ENCODE measurements around the gene GIT2.
"Not testable (repeated sequence)": the region's sequence is repeated elsewhere in the genome, so short reads cannot be mapped to it uniquely, and the experiment has no call there.

GIT2 gene

DNA sequence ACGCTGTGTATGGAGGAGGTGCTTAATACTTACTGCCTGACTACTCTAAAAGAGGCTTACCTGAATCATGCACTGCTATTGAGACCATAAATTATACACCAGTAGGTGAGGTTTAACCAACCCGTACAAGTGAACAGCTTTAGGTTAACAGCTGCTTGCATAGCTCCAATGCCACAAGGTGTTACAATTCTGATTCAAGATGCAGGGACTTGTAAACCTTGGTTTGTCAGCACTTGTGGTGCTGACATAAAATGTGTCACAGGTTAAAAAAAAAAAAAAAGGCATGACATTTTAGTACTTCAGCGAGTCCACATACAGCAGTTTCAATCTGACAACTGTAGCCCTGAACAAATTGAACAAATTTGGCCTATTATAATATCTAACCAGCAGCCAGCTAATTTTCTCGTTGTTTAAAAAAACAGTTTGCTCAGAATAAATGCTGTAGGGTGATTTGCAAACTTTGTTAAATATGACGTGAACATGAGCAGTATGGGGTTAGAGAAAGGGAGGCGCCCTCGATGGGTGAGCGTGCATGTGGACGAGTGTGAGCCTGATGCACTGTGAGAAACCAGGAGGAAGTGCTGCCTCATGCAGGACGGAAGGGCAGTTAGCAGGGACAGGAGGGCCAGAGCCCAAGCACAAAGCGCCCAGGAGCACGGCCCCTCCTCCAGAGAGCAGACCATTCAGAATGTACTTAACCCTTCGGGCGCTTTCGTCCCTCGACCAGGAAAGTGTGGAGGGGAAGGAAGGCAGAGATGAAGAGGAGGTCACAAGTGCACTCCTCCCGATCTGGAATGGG lies 51.4 kb downstream of the GIT2 start:
- no peak for DNase-seq

DNA sequence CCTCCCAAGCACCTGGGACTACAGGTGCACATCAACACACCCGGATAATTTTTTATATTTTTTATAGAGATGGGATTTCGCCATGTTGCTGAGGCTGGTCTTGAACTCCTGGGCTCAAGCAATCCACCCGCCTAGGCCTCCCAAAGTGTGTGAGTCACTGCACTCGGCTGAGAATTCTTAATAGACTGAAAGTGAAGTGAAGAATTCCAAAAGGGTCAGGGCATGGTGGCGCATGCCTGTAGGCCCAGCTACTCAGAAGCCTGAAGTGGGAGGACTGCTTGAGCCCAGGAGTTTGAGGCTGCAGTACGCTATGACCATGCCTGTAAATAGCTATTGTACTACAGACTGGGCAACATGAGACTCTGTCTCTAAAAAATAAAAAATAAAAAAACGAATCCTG lies 52.4 kb downstream of the GIT2 start:
- no peak for DNase-seq

DNA sequence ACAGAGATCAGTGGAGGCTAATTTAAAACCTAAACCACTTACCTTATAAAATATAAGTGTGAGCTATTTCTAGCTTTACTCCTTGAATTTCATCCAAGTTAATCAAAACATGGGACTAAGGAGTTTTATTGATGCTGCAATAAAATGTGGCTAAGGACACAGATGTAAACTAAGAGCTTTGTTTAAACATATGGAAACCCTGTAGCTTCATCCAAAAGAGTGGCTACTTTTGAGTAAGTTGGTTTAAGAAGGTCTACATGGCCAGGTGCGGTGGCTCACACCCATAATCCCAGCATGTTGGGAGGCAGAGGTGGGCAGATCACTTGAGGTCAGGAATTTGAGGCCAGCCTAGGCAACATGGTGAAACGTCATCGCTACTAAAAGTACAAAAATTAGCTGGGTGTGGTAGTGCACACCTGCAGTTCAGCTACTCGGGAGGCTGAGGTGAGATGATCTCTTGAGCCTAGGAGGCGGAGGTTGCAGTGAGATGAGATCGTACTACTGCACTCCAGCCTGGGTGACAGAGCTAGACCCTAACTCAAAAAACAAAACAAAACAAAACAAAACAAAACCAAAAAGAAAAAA lies 55.7 kb downstream of the GIT2 start:
- no peak for DNase-seq

DNA sequence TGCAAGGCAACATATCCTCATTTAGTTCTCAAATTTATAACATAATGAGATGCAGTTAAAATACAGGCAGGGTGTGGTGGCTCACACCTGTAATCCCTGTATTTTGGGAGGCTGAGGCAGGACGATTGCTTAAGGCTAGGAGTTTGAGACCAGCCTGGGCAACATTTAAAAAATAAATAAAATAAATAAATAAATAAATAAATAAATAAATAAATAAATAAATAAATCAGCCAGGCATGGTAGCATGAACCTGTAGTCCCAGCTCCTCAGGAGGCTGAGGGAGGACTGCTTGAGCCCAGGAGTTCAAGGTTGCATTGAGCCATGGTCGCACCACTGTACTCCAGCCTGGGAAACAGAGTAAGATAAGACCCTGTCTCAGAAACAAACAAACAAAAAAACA lies 56.7 kb downstream of the GIT2 start:
- DNase-seq, result no peak

DNA sequence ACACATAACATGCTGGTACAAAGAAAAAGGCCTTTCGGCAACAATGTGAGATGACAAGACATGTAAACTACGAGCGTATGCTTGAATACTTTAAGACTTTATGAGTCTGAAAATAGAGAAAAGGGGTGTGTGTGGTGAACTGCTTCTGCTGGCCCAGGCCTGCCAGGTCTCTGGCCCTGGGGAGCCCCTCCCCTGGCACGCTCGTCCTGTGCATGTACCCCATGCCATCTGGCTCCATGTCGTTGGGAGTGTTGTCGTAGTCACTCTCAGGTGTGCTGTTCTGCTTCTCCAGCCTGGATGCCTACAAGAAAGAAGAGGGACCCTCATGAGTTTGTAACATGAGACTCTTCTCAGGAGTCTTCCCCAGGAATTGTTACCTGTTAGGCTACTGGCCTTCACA lies 57.2 kb downstream of the GIT2 start:
- no peak for DNase-seq

DNA sequence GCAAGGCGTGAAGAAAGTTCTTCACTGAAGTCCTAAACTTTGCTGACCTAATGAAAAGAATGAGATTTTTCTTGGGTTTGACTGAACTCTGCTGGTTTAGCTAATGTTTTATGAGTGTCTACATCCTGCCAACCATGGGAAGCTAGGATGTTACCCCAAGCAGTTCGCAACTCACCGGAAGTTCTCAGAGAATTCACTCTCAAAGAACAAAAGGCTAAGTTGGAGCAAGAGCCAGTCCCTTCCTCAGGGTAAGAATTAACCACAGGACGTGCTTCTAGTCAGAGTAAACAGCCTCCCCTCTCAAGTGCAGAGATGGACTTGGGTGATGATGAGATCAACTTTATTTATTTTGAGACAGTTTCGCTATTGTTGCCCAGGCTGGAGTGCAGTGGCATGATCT lies 58.8 kb downstream of the GIT2 start:
- DNase-seq, result no peak

DNA sequence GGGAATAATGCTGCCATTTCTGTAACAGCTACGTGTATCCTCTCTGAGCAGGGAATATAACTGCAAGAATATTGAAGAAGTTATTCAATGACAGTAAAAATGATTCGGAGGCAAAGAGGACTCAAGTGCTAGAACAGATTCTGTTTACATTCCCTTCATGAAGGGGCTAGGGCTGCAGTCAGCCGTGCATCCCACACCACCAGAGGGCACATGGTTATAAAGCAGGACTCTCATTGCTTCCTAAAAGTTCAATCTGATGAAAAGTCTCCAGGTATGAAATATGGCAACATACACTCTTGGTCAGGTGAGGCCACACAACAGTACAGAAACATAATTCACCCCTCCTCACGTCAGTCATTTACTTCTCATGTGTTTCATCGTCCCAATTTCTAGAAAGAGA lies 62.1 kb downstream of the GIT2 start:
- no peak for DNase-seq

DNA sequence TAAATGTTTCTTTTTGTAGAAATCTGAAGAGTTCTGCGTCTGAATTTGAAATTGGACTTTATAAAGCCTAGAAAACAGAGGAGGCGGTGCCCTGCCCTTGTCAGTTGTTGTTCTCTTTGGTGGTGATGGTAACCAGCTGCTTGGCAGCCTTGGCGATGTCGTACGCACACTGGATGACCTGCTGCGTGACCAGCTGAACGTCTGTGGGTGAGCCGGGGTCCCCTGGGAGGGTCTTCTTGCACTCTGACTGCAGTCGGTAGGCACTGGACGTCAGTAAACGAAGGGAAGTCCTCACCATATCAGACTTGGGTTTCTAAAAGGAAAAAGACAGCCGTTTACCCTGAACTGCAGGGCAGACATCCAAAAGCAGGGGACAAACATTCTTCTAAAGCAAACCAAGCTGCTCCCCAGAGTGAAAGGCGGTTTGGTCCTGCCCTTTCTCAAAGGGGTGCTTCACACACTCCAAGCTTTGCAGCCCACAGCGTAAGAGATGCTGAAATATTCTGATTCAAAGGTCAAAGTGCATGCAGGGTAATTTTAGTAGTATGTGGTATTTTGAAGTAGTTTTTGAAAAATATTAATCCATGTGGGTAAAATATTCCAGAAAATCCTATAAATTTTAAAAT lies 63.2 kb downstream of the GIT2 start:
- no peak for DNase-seq

DNA sequence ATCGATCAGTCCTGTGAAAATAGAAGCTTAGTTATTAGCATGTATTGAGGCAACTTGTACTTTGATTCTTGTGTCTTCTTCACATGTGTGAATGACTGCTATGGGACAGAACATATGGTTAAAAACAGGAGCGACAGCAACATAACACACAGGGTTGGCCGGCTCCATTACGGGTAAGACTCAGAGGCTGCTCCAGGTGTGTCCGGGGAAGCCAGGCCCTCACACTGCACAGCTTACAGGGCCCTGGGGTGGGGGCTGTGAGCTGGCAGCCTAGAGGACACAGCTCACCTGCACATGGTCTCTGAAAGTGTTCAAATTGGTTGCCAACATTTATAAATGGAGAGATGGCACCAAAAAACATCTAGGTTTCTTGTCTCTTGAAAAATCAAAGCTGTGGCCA lies 65.0 kb downstream of the GIT2 start:
- no peak for DNase-seq

DNA sequence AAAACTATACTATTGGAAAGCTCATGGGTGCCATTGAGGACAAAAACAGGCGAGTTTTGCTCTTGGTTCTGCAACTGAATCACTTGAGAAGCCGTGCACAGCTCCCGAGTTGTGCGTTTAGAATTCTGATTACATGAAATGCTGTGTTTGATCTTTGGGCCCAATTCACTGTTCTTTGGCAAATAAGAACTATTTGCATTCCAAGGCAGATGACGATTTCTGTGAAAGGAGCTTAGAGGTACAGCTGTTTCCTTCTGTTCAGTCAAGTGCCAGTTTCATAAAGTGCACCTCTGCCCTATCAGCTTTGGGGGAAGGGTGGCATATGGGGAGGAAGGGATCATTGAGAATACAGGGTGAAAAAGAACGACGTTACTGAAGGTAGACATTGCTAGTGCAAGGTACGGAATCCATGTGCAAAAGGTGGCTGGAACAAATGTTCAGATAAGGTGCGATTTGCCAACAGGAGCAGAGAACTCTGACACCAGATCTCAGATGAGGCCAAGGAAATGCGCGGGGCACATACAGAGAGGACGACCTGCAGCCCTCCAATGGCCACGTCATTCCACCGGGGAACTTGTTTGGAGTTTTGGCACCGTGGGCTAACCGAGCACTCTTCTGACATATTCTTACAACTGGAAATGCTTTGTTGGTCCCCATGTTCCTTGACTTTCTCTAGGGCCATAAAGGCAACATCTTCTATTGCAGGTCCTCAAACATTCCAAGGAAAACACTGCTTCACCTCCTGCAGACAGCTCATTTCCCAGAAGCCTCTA lies 66.0 kb downstream of the GIT2 start:
- no peak for DNase-seq

DNA sequence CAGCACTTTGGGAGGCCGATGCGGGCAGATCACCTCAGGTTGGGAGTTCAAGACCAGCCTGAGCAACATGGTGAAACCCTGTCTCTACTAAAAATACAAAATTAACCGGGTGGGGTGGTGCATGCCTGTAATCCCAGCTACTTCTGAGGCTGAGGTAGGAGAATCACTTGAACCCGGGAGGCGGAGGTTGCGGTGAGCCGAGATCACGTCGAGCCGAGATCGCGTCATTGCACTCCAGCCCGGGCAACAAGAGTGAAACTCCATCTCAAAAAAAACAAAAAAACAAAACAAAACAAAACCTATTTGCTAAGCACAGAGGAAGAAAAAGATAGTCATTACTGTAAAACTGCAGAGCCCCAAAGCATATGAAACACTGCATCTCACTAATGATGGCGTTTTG lies 66.8 kb downstream of the GIT2 start:
- DNase-seq, result not testable (repeated sequence)

DNA sequence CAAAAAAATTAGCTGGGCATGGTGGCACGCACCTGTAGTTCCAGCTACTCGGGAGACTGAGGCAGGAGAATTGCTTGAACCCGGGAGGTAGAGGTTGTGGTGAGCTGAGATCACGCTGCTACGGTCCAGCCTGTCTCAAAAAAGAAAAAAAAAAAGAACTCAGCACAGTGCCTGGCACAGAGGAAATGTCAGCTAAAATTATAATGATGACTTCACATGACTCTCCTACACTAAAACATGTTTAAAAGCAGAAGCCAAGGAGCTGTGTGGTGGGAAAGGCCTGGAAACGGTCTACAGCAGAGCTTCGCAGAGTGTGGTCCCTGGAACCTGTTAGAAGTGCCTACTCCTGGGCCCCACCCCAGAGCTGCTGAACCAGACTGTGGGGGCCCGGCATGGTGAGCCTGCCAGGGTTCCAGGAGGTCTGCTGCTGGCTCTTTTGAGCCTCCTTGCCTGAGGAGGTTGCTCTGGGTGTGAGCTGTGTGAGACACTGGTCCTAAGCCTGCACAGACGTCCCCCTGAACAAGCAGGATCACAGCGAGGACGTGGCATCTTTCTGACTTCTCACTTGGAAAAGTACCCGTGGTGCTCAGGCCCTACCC lies 68.0 kb downstream of the GIT2 start:
- no peak for DNase-seq

DNA sequence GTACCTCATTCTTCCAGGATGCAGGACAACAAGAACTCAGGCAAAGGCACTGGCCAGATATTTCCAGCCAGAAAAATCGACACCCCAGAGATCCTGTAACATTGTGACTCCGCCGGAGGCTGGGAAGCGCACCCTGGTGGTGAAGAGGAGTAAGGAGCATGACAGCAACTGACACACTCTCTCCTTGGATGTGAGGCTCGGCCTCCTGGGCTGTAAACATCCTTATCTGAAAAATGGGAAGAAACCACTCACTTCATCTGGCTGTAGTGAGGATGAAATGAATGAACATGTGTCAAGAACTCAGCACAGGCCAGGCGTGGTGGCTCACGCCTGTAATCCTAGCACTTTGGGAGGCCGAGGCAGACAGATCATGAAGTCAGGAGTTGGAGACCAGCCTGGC lies 68.5 kb downstream of the GIT2 start:
- no peak for DNase-seq

DNA sequence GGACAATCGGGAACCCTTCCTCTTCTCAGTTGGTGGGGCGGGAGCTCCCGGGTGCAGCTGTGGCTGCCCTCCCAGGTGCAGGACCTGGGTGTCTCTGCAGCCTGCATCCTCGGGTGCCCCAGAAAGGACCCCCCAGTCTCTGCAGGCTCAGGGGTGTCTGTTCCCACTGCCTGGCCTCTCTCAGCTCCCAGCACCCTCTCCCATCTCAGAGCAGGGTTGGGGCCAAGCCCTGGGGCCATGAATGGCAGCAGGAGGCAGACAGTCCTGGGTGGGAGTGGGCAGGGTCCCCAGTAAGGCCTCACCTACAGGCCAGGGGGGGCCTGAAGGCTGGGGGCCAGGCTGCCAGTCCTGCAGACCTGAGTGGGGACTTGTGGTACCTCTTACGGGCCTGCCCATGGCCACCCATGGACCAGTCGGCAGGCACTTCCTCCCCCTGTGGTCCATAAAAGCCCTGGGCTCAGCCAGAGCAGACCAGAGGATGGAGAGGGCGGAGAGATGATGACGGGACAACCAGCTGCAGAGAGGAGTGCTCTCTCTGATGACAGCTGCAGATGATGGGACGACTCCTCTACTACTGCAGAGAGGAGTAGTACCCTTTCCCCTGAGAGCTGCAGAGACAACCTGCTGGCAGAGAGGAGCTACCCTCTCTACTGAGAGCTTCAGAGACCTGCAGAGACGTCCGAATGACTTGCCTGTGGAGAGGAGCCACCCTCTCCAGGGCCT lies 69.5 kb downstream of the GIT2 start:
- no peak for DNase-seq

DNA sequence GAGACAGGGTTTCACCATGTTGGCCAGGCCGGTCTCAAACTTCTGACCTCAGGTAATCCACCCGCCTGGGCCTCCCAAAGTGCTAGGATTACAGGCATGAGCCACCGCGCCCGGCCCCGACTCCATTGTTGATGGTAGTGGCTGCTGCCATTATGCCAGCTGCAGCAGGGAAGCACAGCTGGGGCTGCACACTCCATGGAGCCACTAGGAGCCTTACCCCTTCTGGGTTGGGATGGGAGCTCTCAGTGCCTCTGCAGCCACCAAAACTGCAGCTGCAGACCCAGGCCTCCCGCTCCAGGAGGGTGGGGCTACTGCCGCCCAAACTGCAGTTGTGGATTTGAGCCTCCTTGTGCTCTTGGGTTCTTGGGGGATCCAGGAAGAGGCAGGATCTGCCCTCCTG lies 70.2 kb downstream of the GIT2 start:
- no peak for DNase-seq

DNA sequence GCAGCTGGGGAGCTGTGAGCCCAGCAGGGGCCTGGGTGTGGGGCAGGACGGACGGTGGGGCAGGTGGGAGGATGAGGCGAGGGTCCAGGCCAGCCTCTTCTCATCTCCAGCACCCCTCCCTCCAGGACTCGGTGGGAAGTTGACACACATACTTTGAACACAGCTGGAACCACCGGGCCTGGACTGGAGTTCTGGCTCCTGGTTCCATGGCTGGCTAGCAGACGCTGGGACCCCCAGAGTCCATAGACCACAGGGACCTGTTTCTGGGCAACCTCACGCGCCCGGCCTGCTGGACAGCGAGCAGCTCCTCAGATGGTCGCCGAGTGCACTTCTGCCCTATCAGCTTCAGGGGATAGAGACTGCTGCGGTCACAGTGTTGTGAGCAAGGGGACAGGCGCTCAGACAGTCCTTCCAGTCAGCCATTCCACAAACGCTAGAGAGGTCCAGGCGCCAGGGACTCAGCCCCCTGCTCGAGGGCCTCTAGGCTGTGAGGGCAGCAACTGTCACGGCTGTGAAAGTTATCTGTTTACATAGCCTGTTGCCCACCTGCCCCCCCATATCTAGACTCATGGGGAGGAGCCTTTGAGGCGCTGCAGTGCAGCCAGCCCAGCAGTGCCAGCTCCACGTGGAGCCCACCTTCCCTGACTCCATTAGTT lies 70.9 kb downstream of the GIT2 start:
- no peak for DNase-seq

DNA sequence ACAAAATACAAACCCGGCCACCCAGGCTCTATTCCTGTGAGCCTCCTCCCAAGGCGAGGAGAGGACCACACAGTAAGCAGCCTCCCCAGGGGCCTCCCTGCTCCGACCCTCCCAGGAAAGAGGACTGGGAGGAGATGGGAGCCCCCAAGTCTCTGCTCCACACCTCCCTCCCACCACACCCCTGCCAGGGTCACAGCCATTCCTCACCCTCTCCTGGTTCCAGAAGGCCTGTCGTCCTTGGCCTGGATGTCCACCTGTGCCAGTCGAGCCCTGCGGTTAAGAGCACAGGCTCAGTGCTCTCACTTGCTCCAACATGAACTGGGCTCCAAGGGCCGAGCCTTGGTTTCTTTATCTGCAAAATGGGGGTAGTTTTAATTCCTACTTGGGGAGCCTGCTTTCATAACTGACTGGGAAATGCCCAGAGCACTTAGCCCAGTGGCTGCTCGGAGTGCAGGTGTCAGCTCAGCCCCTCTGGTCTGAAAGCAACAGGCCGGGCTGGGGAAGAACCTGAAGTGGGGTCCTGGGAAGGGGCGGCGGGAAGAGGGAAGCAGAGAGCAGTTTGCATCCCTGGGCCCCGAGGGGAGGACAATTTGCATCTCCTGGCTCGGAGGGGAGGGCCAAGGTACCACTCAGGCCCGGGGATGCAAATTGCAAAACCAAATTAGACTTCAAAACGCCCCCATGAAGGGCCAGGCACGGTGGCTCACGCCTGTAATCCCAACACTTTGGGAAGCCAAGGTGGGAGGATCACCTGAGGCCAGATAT lies 72.5 kb downstream of the GIT2 start:
- DNase-seq, result no peak

DNA sequence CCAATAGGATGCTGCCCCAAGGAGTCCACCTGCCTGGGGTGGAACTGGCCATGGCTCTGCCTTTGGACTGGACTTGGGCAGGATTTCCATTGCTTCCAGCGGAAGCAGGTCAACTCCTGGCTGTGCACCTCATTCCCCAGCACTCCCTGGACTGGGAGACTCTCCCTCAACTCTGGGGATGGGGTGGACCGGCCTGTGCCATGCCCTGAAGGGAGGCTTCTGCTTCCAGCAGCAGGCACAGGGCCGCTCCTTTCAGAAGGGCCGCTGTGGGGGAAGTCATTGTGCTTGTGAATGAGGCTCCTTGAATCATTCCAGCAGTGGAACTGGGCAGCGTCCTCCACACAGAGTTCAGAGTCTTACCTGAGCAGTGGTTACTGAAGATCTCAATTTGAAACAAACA lies 73.1 kb downstream of the GIT2 start:
- no peak for DNase-seq

DNA sequence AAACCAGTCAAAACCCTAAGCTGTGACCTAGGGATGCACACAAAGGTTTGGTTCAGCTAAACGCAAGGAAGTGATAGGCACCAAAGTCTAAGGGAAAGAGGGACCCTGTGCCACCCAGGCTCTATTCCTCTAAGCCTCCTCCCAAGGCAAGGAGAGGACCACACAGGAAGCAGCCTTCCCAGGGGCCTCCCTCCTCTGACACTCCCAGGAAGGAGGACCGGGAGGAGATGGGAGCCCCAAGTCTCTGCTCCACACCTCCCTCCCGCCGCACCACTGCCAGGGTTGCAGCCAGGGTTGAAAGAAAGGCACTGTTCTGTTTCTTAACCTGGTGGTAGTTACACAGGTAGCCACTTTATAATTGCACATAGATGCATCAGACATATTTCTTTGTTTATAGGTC lies 74.2 kb downstream of the GIT2 start:
- no peak for DNase-seq

DNA sequence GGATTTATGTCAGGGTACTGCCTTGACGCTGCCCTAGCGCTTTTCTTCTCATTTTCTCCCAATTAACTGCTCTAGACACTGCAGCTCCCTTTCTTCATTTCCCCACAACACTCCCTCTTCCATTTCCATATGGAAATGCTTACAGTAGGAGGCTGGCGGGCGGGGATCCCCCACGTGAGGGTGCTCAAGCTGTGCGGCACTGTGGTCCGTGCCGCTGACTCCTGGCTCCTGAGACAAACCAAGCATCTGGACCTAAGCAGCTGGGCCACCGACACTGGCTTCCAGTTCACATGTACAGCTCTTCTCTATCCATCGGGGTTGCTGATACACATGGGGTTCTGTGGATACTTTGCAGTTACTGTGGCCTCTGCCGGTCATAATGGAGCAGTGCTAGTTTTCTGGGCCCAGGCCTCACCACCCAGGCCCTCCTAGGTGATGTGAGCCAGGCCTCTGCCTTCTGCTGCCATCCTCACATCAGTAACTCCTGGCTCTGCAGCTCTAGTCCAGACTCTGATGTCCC lies 75.8 kb downstream of the GIT2 start:
- DNase-seq, result no peak

DNA sequence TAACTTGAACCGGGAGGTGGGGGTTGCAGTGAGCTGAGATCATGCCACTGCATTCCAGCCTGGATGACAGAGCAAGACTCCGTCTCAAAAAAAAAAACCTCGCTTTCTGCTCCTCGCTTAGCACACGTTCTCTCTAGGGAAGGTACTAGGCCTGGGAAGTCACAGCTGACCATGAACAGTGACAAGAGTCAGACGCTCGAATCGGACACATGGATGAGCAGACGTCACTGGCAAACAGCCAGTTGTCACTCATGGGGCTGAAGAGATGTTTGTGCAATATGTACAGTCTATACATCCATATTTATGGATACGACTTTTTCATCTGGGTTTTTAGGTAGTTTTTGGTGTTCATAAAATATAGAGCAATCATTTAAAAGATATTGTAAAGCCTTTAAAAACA lies 76.7 kb downstream of the GIT2 start:
- no peak for DNase-seq
